PC-9 (cell line): ENCODE results near the gene HABP2. TPM values are rescaled to one million over a fixed set of nuclear protein-coding genes. Genes with fewer than 3 reads are reported as not detected.

Experiments used
- BruUV-seq: library from RNA; stranded (reverse); fragments of 400-500 nt; replicated peaks from 2 replicates; lab custom pipeline; 2021; lab: Mats Ljungman, UMichigan
- CTCF ChIA-PET: fragments of 300-600 bp; sonication (Branson Sonifier 250); formaldehyde crosslinking; loops from one replicate; lab custom pipeline; 2022; ENCODE audit warnings: antibody characterized with exemption; lab: Charles Lee
- POLR2A ChIA-PET: fragments of 300-600 bp; sonication (Branson Sonifier 250); formaldehyde crosslinking; loops from one replicate; lab custom pipeline; 2022; ENCODE audit warnings: antibody characterized with exemption; ENCODE audit not compliant: unreplicated experiment; lab: Charles Lee
- DNase-seq, 2 experiments: peaks; one replicate each; pipeline versions ENCODE4 v3.0.0 to v3.0.0-alpha.2; 2015 to 2022; ENCODE audit warnings: mixed read lengths in 1 of 2
- H2AFZ ChIP-seq: fragments of 200-600 bp; sonication (generic); 2 replicates; pipeline ENCODE4 v1.8.1; 2017; ENCODE audit warnings: antibody characterized with exemption
- H3F3A ChIP-seq: fragments of 200-600 bp; sonication (generic); 2 replicates; pipeline ENCODE4 v1.8.1; 2017; ENCODE audit warnings: antibody characterized with exemption, mild to moderate bottlenecking, low read depth; ENCODE audit not compliant: insufficient read depth
- H3K27ac ChIP-seq: fragments of 200-600 bp; sonication (generic); 2 replicates; pipeline ENCODE4 v1.6.1; 2016; ENCODE audit warnings: mixed run types
- H3K27me3 ChIP-seq: fragments of 200-600 bp; sonication (generic); 2 replicates; pipeline ENCODE4 v1.6.1; 2016; ENCODE audit warnings: low read depth, mixed run types; ENCODE audit not compliant: insufficient read depth
- H3K36me3 ChIP-seq: fragments of 200-600 bp; sonication (generic); 2 replicates; pipeline ENCODE4 v1.6.1; 2016; ENCODE audit warnings: low read depth, mixed run types
- H3K4me1 ChIP-seq: fragments of 200-600 bp; sonication (generic); replicated peaks from 2 replicates; pipeline ENCODE4 v1.6.1; 2016; ENCODE audit warnings: mixed run types; ENCODE audit not compliant: insufficient read depth
- H3K4me2 ChIP-seq: fragments of 200-600 bp; sonication (generic); 2 replicates; pipeline ENCODE4 v1.6.1; 2017; ENCODE audit warnings: mixed run types
- H3K4me3 ChIP-seq: fragments of 200-600 bp; sonication (generic); 2 replicates; pipeline ENCODE4 v1.6.1; 2016; ENCODE audit warnings: mixed run types
- H3K79me2 ChIP-seq: fragments of 200-600 bp; sonication (generic); 2 replicates; pipeline ENCODE4 v1.6.1; 2017; ENCODE audit warnings: low read depth, mixed run types
- H3K9me2 ChIP-seq: fragments of 200-600 bp; sonication (generic); 2 replicates; pipeline ENCODE4 v1.8.1; 2017; ENCODE audit warnings: mild to moderate bottlenecking; ENCODE audit not compliant: insufficient read depth
- H3K9me3 ChIP-seq: fragments of 200-600 bp; sonication (generic); 2 replicates; pipeline ENCODE4 v1.8.1; 2016; ENCODE audit warnings: low read depth; ENCODE audit not compliant: insufficient read depth
- H4K20me1 ChIP-seq: fragments of 200-600 bp; sonication (generic); 2 replicates; pipeline ENCODE4 v1.8.1; 2017; ENCODE audit not compliant: insufficient read depth
- EZH2 ChIP-seq: fragments of 200-600 bp; sonication (generic); IDR thresholded peaks from 2 replicates; pipeline ENCODE4 v1.8.0; 2017; ENCODE audit warnings: antibody characterized with exemption, low read depth
- intact Hi-C: fragments of 100-400 bp; cut with micrococcal nuclease; formaldehyde crosslinking; loops from one replicate; pipeline ENCODE4 v1.10.0; 2022; ENCODE audit not compliant: unreplicated experiment
- total RNA-seq: library from RNA; stranded (reverse); gene quantifications from 2 replicates; pipeline ENCODE4 v1.2.3, GENCODE V29; 2021
- TF ChIP-seq, protein P1 (sequence below): fragments of 200-600 bp; sonication (generic); conservative IDR thresholded peaks from 2 replicates; pipeline ENCODE4 v1.6.1; 2017; ENCODE audit warnings: mixed run types, antibody characterized with exemption, mild to moderate bottlenecking, moderate library complexity

Gene HABP2
- total RNA-seq, 1 experiment from 2014 or later, result not detected

DNA sequence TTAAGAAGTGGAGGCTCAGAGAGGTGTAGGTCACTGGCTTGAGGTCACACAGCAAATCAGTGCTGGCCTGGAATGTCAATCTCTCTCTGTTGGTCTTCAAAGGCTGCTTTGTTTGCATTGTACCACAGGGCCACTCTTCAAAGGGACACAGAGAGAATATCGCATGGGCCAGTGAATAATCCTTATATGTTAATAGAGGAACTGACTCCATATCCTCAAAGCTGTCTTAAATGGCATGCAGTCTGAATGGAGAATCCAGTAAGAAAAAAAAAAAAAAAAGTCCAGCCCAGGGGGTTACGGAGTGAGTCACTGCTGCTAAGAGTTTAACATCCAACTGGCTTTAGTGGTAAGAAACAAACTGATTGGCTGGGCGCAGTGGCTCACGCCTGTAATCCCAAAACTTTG, 56.9 kb downstream of the HABP2 start:
- Histone ChIP-seq H3K27ac (no peak overlapping the region), H3K4me3 (no peak overlapping the region), H3K4me2 (no peak overlapping the region), H3F3A (no peaks in the 10 kb centered on the region), H2AFZ (no peak overlapping the region), H4K20me1 (no peaks in the 10 kb centered on the region), H3K27me3 (peaks cover 33% of the 10 kb centered on the region; the same call in 1 of the 2 replicates), H3K4me1 (no peaks in the 10 kb centered on the region), H3K36me3 (no peaks in the 10 kb centered on the region), H3K9me2 (no peaks in the 10 kb centered on the region), H3K79me2 (no peaks in the 10 kb centered on the region), H3K9me3 (no peaks in the 10 kb centered on the region)
- intact Hi-C loops, result no loop called here
- no peak for DNase-seq
- TF ChIP-seq EZH2, result no peak
- TF ChIP-seq, protein P1, sequence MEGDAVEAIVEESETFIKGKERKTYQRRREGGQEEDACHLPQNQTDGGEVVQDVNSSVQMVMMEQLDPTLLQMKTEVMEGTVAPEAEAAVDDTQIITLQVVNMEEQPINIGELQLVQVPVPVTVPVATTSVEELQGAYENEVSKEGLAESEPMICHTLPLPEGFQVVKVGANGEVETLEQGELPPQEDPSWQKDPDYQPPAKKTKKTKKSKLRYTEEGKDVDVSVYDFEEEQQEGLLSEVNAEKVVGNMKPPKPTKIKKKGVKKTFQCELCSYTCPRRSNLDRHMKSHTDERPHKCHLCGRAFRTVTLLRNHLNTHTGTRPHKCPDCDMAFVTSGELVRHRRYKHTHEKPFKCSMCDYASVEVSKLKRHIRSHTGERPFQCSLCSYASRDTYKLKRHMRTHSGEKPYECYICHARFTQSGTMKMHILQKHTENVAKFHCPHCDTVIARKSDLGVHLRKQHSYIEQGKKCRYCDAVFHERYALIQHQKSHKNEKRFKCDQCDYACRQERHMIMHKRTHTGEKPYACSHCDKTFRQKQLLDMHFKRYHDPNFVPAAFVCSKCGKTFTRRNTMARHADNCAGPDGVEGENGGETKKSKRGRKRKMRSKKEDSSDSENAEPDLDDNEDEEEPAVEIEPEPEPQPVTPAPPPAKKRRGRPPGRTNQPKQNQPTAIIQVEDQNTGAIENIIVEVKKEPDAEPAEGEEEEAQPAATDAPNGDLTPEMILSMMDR, result no peak
- POLR2A ChIA-PET, result no interaction called here
- no TSS peak for BruUV-seq
- CTCF ChIA-PET, result no interaction called here

- H3K4me3 ChIP-seq, result no peak overlapping the region
- H3K27me3 ChIP-seq, result peaks cover 29% of the 10 kb centered on the region; the same call in 1 of the 2 replicates
- no peaks in the 10 kb centered on the region for H4K20me1 ChIP-seq
- BruUV-seq, result no TSS peak
- H3K27ac ChIP-seq, result no peak overlapping the region
- intact Hi-C loops, result no loop called here
- POLR2A ChIA-PET, result no interaction called here
- no peak for DNase-seq
- H3K9me3 ChIP-seq, result no peaks in the 10 kb centered on the region
- H2AFZ ChIP-seq, result no peak overlapping the region
- H3K36me3 ChIP-seq, result no peaks in the 10 kb centered on the region
- CTCF ChIA-PET, result no interaction called here
- H3K79me2 ChIP-seq, result no peaks in the 10 kb centered on the region
- H3F3A ChIP-seq, result no peaks in the 10 kb centered on the region
- H3K4me1 ChIP-seq, result no peaks in the 10 kb centered on the region
- no peaks in the 10 kb centered on the region for H3K9me2 ChIP-seq
- no peak for TF ChIP-seq EZH2
- TF ChIP-seq, protein P1, result no peak
- no peak overlapping the region for H3K4me2 ChIP-seq
Measured at GRCh38 chr10:113610631-113611601, 58.1 kb downstream of the HABP2 start.

DNA sequence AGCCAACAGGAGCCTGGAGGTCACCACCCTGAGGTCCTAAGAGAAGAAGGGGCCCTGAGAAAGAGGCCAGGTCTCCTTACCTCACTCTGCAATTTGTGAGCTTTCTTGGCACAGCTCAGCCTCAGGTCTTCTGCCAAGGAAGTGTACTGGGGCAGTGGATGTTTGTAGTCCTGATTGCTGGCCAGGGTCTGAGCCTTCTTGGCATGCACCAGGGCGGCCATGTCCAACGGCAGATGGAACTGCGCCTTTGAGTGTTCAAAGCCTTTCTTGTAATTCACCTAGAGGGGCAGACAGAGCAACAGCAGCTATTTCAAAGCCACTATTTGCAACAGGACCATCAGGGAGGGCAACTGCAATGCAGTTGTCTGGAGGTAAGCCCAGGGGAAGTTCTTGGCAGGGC, 59.3 kb downstream of the HABP2 start:
- Histone ChIP-seq H4K20me1 (no peaks in the 10 kb centered on the region), H3K9me3 (no peaks in the 10 kb centered on the region), H3F3A (no peaks in the 10 kb centered on the region), H3K27me3 (peaks cover 37% of the 10 kb centered on the region; the same call in 1 of the 2 replicates), H3K4me2 (no peak overlapping the region), H3K36me3 (no peaks in the 10 kb centered on the region), H3K79me2 (no peaks in the 10 kb centered on the region), H3K9me2 (no peaks in the 10 kb centered on the region), H3K4me1 (no peaks in the 10 kb centered on the region), H3K4me3 (no peak overlapping the region), H2AFZ (no peak overlapping the region), H3K27ac (no peak overlapping the region)
- intact Hi-C loops, result no loop called here
- BruUV-seq, result no TSS peak
- POLR2A ChIA-PET, result no interaction called here
- CTCF ChIA-PET, result no interaction called here
- no peak for TF ChIP-seq EZH2
- TF ChIP-seq, protein P1, result no peak
- no peak for DNase-seq
